HG03097 (cell line): Measurements from ENCODE around the gene SEC24D.

Experiments
- ATAC-seq: cut with Tn5 transposase; IDR thresholded peaks from one replicate; pipeline ENCODE4 v1.9.1; 2021; ENCODE audit not compliant: unreplicated experiment, low FRiP score

The SEC24D gene

DNA sequence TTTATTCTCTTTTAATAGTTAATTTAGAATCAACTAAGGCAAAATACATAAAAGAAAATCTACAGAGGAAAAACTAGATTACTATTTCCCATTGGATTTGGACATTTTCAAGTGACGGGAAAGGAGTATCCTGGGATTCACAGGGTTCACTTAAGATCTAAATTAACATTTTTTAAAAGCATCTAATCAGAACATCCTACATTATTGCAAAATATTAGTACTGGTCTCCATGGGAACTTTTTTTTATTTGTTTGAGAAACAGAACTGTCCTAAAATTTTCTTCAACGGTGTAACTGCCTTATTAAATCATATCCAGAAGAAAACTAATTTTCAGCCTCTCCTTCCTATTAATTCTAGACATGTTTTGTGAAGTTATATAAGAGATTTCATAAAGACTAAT is 81.0 kb downstream of the SEC24D start:
- ATAC-seq, result no peak

DNA sequence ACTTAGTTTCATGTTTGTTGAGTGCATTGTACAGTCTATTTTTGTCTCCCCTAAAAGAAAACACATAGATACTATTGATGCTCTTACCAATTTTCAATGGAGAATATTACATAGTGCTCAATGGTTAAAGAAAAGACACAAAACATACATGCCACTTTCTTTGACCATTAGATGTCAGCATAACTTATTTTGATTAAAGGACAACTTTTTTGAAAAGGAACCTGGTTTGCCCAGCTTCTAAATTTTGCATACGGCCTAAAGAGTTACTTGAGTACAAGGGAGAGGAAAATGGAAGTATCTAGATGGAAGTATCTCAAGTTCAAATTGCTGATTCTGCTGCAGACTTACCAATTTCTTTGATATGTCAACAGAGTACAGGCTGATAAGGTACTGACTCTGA is 82.2 kb downstream of the SEC24D start:
- no peak for ATAC-seq

DNA sequence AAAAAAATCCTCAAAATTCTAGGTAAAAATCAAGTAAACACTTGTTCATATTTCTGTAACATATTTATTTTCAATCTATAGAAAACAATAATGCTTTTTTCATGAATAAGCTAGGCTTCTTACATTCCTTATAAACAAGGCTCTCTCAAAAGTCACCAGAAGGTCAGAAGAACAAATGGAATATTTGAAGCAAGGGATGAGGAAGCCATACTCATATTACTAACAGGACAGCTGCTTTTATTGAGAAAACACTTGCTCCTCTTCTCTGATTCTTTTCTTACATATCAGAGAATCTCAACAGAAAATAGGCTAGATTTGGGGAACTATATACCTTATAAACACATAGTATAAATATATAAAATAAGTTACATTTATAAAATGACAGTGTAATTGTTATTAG is 82.8 kb downstream of the SEC24D start:
- no peak for ATAC-seq

DNA sequence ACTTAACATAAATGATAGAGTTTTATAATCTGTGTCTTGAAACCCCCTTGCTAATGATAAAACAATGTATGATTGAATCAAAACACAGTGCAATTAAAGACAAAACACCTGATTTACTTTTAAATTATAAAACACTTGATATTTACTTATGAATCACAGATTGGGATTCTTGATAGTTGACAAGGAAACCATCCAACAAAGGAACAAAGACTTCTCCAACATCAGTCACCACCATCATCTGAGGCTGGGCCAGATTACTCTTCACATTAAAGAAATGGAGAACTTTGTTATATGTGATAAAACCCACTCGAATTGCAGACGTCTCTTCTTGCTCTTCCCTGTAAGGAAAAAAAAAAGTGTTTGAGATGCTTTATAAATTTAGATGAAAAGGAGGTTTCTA is 83.4 kb downstream of the SEC24D start:
- ATAC-seq, result no peak

DNA sequence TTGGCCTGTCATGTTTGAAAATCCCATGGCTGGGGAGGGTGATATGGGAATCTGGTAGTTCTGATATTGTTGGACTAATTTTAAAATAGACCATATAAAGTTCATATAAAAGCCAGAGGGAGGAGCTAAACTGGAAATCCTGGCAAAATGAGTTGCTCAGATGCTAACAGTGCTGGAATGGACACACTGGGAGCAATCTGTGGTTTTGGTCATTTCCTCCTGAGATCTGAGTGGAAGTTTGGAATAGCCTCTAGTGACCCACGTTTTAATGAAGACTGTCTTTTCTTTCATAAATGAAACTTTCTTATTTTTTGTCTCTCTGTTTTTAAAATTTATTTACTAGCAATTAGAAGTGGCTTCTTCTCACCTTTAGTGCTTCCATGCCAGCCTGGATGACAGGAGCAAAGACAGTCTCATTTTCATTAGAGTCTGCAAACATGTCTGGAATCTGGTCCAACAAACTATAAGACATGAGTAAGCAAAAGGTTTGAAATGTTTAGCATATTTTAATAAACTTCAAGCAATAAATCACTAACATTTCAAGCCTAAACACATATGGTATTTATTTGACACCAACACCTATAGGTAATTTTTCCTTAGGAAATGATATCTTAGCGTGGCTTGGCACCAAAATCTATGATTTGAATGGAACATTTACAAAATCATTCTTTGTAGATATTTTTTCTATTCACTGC is 84.2 kb downstream of the SEC24D start:
- no peak for ATAC-seq

DNA sequence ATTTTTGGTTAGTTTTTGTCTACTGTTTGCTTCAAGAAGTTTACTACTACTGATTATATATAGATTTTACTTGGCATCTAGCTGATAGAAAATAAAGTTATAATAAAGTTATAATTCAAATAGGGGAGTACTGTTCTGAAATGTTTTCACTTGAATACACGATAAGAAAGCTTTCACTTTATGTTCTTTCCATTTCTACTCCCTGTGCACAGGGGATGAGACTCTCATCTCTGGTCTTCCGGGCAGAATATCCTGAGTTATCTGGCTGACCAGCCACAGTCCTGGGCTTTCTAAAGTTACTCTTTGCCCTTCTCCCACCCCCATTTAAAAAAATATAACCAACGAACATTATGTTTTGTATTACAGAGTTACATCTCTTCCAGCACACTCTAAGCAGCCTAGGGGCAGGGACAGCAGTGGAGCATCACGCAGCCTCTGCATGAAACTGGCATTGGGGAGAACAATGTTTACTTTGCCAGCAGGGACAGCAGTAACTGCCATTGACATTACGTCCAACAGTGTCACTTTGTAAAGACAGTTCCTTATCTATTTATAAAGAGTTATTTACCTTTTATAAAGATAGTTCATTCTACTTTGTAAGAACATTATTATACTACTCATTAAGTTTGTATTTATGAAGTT is 86.5 kb downstream of the SEC24D start:
- no peak for ATAC-seq

DNA sequence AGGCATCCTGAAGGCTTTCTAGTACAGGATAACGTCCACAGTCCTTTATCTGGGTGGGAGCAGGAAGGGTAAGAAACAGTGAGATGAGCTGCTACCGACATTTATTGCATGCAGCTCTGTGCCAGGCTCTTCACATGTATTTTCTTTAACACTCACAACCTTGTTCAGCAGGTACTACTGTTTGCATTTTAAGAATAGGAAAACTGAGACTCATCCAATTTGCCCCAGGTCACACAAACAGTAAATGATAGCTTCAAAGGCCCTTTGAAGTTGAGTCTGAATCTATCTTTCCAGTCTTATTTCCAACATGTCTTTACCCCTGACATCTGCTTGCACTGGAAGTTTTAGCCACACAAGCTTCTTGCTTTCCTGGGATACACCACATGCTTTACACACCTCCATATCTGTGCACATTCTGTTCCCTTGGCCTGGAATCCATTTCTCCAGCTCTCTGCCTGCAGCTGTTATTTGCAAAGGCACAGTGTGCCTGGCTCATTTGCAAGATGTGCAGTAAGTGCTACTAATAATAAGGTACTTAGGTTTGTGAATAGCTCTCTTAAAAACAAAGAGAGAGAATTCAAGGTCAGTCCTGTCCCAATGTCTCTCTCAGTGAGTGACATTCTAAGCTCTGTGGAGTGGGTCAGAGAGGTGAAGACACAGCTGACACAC is 89.5 kb downstream of the SEC24D start:
- no peak for ATAC-seq

DNA sequence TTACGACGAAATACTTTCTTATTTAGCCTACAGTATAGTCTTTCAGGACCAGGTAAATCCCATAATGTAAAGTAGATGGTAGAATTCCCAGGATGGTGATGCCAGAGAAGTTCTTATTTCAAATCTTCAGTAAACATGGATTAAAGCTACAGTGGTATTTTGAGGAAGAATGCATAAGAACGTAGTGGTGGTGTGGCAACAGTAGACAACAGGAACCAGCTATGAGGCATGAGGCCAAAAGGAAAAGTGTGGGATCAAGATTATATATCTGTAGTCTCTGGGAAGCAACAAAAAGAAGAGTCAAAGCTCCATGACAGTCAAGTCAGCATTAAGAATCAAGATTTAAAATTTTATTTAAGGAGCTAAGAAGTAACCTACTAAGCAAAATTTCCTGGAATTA is 90.6 kb downstream of the SEC24D start:
- ATAC-seq, result no peak

DNA sequence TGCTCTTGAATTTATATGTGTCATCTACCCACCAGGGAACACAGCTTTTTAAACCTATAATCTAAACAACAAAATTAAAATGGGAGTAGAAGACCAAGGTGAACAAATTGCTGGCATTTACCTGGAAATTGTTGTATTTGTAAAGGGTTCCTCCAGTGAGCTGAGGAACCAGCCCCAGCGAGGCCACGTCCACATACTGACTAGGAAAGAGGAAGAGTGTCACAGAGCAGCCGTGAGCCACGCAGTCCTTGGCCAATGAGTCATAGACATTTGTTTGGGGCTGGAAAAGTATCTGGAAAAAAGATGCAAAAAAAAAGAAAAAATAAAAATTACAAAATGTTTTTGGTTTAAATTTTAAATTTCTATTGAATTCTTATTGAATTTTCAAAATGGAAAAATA is 92.1 kb downstream of the SEC24D start:
- no peak for ATAC-seq

DNA sequence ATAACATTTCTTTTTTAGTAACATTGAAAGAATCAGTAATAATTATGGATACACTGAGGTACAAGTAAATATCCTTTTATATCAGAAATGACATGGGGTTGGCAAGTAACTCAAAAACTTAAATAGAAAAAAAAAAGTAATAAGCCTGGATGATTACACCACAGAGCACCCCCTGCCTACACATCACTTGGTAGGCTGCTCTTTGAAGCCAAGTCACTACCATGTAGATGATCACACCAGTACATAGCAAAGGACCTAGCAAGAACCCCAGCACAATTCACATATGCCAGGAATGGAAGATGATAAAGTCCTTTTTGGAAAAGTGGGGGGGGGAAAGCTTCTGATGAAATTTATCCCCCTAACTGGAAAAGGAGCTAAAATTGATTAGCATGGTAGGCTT is 93.9 kb downstream of the SEC24D start:
- no peak for ATAC-seq

DNA sequence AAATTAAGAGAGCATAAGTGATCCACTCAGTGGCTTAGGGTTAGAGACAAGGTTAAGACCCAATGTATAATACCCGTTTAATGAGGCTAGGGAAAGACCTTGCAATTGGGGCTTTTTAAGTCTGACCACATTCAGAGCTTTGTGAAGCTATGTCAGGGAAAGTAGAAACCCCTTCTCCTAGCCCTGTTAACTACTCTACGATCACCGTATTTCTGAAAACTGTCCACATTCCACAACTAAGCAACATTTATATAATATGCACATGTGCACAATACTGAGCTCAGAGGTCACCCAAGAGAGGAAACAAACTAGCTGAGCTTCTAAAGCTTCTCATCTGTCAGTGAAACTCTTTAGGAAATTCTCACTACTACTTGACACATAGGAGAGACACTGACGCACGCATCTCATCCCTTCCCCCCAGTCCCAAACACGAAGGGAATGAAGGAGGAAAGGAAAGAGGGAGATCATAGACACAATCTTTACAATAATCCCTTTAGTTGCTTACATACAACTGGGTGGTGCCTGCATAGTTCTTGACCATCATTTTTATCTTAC is 94.5 kb downstream of the SEC24D start:
- no peak for ATAC-seq

DNA sequence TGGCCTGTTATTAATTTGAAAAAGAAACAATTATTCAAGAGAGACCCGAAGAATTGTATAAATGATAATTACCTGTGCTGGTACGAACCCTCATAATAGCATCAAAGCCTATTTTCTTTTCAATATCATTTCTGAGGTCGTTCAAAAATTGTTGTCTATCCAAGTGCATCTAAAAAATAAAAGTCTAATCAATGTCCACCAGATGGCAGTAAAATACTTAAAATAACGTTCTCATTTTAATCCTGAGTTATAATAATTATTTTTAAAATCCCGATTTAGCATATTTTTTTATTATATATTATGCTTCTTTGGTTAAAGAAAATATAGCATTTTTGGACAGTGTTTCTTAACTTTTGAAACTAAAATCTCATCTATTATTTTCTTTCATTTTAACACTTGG is 95.1 kb downstream of the SEC24D start:
- ATAC-seq, result no peak

DNA sequence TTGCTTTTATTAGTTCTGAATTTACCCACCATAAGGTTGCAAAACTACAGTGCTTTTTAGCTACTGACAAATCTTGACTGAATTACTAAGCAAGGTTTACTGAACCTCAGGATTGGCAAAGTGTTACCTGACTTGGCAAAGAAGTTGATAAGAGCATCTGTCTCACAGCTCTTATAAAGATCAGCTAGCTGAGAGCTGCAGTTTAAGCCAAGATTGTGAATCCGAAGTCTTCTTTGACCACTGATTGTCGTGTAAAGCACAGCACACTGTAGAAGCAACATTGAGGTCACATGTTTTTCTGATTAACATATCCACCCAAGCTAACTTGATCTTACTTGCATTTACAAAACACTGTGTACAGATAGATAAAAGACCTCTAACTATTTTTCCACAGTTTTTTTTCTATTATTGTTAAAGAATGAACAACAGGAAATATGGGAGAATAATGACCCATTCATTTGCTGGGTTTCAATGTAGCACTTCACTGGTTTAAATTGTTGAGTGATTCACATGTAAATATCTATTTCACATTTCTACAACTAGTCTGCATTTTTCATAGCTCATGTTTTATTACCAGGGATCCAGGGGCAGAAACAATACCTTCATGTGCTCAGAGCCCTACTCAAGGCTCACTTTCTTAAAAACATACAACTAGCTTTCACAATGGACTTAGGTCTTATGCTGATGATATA is 96.8 kb downstream of the SEC24D start:
- no peak for ATAC-seq

DNA sequence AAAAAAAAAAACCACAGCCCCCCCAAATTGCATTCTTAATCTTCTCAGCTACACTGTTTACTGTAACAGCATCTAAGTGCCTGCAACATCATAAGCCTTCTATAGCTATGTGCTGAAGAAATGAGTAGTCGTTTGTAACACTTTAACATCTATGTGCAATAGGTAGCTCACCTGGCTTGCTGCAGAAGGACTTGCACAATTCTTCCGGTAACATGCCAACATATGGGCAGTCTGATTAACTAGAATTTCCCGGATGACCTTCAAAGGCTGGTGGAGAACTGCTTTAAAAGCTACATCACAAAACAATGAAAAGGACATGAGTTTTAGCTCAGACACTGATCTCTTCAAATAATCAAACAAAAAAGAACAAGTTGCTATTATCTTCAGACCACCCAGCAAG is 97.8 kb downstream of the SEC24D start:
- no peak for ATAC-seq

DNA sequence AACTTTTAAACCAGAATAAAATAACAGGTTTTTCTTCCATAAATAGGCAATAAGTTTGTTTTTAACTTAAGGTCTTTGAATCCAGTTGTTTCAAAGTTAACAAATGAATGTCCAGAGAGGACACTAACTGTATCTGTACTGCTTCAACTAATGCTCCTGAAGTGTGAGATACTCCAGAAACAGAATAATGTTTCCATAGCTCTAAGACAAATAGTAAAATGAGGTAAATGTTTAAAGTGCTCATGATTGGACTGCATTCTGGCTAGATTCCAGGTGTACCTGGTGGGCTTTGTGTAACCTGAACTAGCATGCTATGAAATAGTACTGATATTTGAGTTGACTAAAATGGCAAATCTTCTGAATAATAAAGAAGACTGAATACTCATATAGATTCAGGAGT is 99.0 kb downstream of the SEC24D start:
- no peak for ATAC-seq

DNA sequence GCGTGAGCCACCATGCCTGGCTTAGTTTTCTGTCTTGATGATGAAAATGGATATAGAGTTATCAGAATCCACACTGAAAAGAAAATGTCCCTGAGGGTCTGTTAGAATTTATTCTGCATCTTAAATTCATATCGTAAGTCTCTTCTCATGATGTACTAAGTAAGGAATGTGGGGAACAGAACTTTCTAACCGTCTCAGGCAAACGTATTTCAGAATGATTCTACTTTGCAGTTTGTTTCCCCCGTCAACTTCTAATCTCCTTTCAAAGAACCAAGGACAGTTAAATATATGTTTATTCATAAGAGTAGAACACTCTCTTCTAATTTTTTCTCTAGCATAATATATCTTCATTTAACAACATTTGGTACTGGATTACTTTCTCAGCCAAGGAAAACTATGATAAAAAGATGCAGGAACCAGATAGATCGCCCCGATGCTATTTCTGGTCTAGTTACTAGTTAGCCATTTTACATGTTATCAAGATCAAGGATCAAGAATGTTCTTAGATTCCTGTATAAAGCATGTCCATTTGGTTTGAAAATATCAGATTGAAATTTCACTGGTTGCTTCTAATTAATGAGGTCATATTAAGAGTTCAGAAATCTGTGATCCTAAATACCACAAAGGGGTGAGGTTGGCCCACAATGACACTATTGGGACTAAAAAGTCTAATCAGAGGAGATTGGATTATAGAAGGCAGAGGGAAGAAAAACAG is 101.3 kb downstream of the SEC24D start:
- ATAC-seq, result no peak

DNA sequence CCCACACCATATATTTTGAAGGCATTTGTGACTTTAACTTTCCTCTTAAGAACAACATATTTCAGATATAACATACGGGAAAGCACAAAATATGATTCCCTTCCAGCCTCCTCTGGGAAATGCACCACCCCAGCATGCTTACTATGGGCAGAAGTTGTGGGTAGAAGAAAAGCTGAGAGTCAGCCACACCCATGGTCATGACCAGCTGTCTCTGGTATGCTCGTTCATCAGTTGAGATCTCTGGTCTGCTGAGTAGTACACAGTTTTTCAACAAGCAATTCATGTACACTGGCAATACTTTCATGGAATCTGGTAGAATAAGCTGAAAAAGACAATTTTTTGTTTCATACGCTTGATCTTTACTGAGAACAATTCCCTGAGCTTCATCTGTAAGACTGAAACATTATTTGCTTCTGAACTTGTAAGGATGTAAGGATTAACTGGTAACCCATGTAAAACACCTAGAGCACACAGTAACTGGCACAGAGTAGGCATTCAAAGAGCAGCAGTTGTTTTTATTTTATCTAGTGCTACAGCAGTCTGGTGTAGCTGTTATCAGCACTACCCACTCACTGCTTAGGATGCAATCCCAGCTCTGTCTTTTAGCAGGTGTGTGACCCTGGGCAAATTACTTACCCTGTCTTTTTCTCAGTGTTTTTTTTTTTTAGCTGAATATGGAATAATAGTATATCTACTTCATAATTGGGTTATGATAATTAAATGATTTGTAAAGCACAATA is 103.2 kb downstream of the SEC24D start:
- no peak for ATAC-seq

DNA sequence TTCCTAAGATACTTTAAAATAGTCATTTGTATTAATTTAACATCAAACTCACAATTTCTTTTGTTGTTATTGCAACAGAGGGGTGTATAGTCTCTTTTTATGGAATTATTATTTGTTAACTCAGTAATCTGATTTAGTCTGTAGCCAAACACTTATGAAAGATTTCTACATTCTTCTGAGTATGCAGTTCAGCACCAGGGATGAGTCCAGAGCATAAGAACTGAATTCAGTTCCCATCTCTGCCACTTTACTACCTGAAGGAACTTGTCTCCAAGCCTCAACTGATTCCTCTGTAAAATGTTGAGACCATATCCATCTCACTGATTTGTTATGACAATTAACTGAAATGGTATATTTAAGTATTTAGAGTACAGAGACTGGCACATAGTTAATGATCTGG is 105.2 kb downstream of the SEC24D start:
- ATAC-seq, result no peak

DNA sequence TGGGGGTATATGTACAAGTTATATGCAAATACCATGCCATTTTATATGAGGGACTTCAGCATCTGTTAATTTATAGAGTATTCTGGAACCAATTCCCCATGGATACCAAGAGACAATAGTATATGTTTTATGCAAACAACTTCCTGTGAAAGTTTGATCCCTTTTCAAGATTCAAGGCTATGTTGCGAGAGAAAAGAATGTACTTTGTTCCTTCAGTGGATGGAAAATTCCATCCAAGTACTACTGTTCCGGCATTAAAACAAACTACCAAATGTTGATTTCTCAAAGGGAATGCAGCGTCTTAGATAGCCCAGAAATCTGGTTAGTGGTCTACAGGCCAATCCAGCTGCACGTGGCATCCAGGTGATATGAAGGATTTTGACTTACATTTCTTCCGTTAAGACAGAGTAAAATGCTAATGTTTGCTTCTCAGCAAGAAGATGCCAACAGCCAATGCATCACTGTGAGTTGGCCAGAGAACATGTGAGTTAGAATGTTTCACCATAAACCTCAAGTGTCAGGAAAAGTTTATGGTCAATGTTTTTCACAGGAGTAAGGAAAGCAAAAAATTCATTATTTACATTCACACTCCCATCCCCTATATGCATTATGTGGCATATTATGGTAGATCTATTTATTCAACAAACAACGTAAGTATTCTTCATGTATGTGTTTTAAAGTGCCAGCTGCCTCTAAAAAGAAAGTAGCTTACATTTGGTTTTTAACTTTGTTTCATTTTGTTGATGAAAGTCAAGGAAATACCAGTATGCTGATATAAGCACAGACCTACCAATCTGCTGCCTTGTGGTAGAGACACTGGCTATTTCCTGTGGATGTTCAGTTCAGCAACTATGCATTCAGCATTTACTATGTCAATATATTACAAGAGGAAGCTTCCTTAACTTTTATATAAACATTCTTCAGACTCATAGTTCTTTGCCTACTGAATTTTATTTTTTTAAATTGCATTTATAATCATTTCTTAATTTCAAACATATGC is 106.3 kb downstream of the SEC24D start:
- ATAC-seq, result no peak
